T-helper 2 cell treated with Interferon-gamma antibody and Interleukin-4, amounts not matched to agents 5 μg/mL and 100 μg/mL, for 36 hours (primary cell): Measurements from ENCODE around the gene GUCY2D.
"Not testable (repeated sequence)": the region's sequence is repeated elsewhere in the genome, so short reads cannot be mapped to it uniquely, and the experiment has no call there.

Experiments used
- DNase-seq: peaks from one replicate; pipeline ENCODE4 v3.0.0; 2021; ENCODE audit warnings: low spot score
- H3K27ac Mint-ChIP-seq: one replicate; pipeline ENCODE4 v1.8.0; 2021; ENCODE audit warnings: mild to moderate bottlenecking, mixed read lengths
- H3K27me3 Mint-ChIP-seq: one replicate; pipeline ENCODE4 v1.8.0; 2021; ENCODE audit warnings: low read depth, mixed read lengths
- H3K36me3 Mint-ChIP-seq: one replicate; pipeline ENCODE4 v1.8.0; 2021; ENCODE audit warnings: low read depth, mixed read lengths
- H3K4me1 Mint-ChIP-seq: one replicate; pipeline ENCODE4 v1.8.0; 2021; ENCODE audit warnings: low read depth, mixed read lengths
- H3K4me3 Mint-ChIP-seq: one replicate; pipeline ENCODE4 v1.8.0; 2022; ENCODE audit warnings: mild to moderate bottlenecking, moderate library complexity, mixed read lengths
- H3K9me3 Mint-ChIP-seq: one replicate; pipeline ENCODE4 v1.8.0; 2021; ENCODE audit warnings: mixed read lengths

Gene GUCY2D

DNA sequence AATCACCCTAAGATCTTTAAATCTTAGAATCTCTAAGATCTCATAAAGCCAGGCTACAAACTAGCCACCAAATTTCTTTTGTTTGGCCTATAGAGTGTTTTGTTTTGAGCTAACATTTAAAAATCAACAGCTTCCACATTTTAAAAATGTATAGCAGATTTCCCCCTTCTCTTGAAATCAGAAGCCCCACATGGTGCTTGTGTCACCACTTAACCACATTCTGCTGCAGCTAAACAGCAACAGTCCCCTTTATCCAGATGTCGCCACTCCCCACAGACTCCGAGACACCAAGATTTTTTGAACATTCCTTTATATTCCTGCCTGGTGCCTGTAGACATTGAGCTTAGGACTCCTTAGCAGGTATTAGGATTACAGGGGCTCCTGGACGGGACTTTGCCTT is 16.0 kb downstream of the GUCY2D start:
- no peaks in the 10 kb centered on the region for H3K36me3 Mint-ChIP-seq
- H3K27ac Mint-ChIP-seq, result no peak overlapping the region
- H3K4me3 Mint-ChIP-seq, result no peak overlapping the region
- H3K9me3 Mint-ChIP-seq, result no peaks in the 10 kb centered on the region
- DNase-seq, result no peak
- peaks cover 8% of the 10 kb centered on the region for H3K4me1 Mint-ChIP-seq
- H3K27me3 Mint-ChIP-seq, result peaks cover 26% of the 10 kb centered on the region

DNA sequence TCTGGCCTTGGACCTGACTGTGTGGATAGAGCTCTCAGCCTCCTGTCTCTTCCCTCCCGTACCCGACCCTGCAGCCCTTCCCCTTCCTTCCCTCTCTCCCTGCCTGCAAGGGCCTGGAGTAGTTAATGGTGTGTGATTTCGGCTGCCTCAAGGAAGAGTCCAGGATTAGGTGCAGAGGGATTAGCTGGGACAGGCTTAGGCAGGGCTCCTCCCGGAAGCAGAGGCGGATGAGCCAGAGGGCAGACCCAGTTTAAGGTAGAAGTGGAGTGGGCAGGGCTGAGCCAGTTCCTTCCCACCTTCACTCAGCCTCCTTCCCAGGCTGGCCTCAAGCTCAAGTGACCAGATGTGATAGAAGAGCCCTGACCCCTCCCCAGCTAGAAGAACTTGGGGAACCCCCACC is 16.8 kb downstream of the GUCY2D start:
- Mint-ChIP-seq H3K9me3 (no peaks in the 10 kb centered on the region), H3K4me1 (peaks cover 8% of the 10 kb centered on the region), H3K27me3 (peaks cover 20% of the 10 kb centered on the region), H3K27ac (no peak overlapping the region), H3K36me3 (no peaks in the 10 kb centered on the region), H3K4me3 (no peak overlapping the region)
- no peak for DNase-seq

DNA sequence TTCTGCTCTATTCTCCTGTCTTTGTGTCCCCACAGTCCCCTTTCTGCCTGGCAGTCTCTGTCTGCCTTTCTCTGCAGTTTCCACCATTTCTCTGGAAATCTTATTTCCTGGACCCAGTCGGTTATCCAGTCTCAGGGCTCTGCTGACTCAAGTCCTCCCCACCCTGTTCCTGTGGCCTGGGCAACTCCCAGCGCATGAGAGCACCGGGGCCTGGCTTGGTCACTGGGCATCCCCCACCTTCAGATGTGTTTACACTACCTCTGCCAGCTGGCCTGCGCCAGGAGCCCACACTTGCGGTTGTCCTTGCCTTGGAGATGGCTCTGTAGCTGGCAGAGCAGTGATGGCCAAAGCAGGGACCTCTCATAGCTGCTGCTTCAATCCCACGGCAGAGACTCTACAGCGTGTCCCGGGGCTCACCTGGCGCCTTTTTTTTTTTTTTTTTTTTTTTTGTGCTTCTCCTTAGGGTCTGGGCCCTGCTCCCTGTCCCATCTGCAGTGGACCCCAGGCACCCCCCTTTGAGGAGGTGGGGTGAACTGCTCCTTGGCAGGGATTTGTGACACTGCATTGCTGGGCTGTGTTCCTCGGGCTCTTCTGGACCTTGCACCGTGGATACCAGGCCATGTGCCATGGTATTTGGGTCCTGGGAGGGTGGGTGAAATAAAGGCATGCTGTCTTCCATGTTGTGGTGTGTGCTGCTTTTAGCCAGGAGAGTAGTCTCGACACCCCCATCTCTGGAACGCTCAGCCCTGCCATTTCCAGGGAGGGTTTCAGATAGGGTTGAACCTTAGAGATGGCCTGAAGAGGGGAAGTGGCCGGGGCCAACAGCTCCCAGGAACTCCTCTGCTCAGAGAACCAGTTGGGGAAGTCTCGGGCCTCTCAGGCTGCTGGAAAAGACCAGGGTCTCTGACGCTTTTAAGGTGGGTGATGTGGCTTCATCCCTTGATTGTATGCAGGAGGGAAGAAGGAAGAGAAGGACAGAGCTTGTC is 17.5 kb downstream of the GUCY2D start:
- Mint-ChIP-seq H3K4me3 (no peak overlapping the region), H3K9me3 (no peaks in the 10 kb centered on the region), H3K4me1 (peaks cover 8% of the 10 kb centered on the region), H3K27ac (no peak overlapping the region), H3K27me3 (peaks cover 21% of the 10 kb centered on the region), H3K36me3 (no peaks in the 10 kb centered on the region)
- peak; percentile 23 for DNase-seq

DNA sequence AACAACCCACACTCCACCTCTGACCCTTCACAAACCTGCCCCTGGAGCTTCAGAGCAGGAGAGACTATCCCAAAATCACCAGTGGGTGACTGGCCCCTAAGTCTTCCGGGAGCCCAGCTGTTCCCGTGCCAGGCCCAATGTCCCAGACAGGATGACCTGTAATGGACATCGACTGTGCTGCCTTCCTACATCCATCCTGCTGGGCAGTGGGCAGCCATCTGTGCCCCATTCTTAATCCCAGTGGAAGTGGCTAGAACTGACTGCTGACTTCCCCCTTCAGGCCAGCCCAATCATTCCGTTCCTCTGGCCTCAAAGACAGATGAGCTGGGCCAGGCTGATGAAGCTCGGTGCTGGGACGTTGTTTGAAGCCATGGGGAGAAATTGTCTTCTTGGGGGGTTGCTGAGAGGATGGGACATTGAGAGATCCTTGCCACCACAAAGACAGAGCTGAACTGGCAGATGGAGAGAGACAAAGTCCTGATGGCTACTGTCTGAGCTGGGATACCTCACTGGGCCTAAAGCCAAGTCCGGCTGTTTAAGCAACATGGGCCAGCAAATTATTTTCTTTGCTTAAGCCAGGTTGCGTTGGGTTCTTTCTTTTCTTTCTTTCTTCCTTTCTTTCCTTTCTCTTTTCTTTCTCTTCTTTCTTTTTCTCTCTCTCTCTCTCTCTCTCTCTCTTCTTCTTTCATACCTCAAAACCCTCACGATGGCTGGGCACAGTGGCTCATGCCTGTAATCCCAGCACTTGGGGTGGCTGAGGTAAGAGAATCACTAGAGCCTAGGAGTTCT is 18.6 kb downstream of the GUCY2D start:
- Mint-ChIP-seq H3K27ac (no peak overlapping the region), H3K36me3 (no peaks in the 10 kb centered on the region), H3K27me3 (peaks cover 23% of the 10 kb centered on the region), H3K4me3 (no peak overlapping the region), H3K4me1 (peaks cover 8% of the 10 kb centered on the region), H3K9me3 (no peaks in the 10 kb centered on the region)
- DNase-seq, result no peak

DNA sequence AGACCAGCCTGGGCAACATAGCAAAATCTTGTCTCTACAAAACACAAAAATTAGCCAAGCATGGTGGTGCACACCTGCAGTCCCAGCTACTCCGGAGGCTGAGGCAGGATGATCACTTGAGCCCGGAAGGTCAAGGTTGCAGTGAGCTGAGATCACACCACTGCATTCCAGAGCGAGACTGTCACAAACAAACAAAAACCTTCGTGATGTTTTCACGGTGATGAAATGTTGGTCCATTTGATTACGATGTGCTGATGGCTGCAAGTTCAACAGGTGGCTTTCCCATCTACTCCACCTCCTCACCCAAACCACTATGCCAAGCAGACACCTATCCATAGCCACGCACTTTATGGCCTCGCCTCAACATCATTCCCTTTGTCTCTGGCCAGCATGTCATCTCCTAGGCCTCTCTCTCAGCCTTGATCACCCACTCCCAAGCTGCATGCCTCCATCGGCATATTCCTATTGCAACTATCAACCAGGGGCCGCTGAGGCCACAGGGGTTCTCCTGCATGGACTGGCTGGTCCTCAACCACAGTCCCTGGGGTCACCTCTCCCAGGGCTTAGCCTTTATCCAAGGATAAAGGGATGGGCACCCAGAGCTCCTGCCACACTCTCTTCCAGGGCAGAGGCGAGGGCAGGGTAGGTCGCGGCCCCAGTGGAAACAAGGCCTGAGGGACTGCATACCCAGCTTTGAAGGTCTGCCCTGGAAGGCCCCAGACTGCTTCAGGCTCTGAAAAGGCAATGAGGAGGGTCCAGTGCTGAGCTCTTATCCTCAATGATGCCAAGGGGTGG is 19.3 kb downstream of the GUCY2D start:
- peaks cover 4% of the 10 kb centered on the region for H3K4me1 Mint-ChIP-seq

DNA sequence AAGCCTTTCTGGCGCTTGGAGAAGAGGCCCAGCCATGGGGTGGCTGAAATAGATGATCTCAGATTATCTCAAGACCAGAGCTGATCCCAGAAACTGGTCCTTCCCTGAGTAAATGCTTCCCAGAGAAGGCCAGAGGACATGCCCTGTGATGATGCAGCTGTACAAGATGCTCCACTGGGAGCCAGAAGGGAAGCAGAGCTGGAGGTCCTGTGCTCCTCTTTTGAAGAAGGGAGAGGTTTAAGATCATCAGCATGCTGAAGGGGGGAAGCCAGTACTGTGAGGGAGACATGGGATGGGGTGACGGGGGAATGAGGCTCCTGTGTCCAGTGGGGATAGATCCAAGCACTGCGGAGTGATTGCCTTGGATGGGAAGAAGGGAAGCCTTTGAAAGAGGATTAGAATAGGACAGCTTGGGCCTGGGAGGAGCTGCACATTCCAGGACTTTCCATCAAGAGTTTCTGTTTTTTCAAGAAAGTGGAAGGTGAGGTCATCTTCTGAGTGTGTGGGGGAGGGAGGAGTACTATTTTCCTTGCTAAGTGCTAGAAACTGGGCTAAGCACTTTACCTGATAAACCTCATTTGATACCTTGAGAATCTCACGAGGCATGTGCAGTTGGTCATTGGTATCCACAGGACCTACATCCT is 20.1 kb downstream of the GUCY2D start:
- no peak overlapping the region for H3K27ac Mint-ChIP-seq
- peaks cover 26% of the 10 kb centered on the region for H3K27me3 Mint-ChIP-seq

More for the DNA sequence above, 19.3 kb downstream of the GUCY2D start:
- Mint-ChIP-seq H3K27me3 (peaks cover 23% of the 10 kb centered on the region), H3K9me3 (no peaks in the 10 kb centered on the region), H3K27ac (no peak overlapping the region), H3K4me3 (no peak overlapping the region), H3K36me3 (no peaks in the 10 kb centered on the region)
- DNase-seq, result no peak

DNA sequence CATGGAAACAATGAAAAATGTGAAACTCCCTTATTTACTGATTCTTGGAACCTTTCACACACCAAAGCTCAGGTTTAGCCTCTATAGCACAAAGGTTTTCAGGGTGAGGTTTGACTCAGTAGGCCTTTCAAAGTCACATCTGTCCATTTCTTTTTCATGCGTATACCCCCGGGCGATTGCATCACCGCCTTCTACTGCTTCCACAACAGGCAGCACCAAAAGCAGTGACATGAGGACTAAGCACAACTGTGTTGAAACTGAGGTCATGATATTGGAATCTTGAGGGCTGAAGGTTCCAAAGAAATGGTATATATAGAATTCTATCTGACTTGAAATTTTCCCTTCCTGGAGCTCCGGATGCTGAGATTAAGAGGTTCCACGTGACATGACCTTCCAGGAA is 21.7 kb downstream of the GUCY2D start:
- not testable (repeated sequence) for H3K36me3 Mint-ChIP-seq, H3K4me1 Mint-ChIP-seq, H3K27ac Mint-ChIP-seq, H3K9me3 Mint-ChIP-seq, DNase-seq, H3K4me3 Mint-ChIP-seq
- H3K27me3 Mint-ChIP-seq, result peaks cover 31% of the 10 kb centered on the region

More for the DNA sequence above, 20.1 kb downstream of the GUCY2D start:
- Mint-ChIP-seq H3K4me1 (peaks cover 2% of the 10 kb centered on the region), H3K36me3 (no peaks in the 10 kb centered on the region), H3K9me3 (no peaks in the 10 kb centered on the region), H3K4me3 (no peak overlapping the region)
- DNase-seq, result no peak

DNA sequence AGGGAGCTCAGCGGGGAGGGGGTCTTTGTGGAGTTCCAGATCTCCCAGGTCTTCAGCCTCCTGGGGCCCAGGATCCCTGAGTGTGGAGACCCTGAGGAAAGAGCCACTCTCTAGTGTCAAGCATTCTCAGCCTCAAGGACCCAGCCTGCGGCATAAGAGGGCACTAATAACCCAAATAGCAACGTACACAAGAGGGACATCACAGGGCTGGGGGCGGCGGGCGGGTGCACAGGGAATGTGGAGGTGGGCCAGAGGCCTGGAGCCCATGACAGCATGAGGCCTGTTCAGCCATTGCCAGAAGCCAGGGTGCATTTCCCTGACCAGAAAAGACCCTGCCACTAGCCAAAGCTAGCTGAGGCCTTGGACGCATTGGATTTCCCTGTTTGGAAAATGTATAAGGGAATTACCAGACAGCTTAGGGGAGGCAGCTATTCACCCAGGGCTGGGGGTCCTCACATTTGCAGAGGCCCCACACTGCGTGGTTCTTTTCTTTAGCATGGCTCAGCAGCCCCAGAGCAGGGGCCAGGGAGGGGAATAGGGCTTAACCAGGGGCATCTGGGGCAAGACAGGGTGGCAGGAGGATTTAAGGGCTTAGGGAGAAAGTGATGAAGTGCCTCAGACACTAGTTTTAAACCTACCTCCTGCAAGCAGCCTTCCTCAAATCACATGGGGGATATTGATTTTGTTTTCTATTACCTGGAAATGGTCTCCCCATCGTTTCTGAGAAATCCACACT is 22.9 kb downstream of the GUCY2D start:
- no peaks in the 10 kb centered on the region for H3K4me1 Mint-ChIP-seq

DNA sequence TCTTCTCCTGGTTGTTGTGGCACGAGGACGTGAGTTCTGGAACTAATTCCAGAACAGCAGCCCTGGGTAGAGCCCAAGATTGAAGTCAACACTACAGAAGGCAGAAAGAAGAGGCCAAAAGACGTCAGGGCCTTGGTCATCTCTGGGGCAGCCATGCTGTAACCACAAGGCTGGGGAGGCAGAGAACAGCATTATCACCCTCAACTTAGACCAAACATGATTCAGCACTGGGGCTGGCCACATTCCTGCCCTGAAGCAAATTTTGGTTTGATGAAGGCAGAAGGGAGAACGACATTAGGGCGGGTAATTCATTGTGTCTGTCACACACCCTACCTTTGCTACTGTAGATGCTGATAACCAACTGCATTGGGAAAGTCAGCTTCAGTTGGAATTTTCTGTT is 26.7 kb downstream of the GUCY2D start:
- no peak for DNase-seq
- no peaks in the 10 kb centered on the region for H3K36me3 Mint-ChIP-seq
- H3K9me3 Mint-ChIP-seq, result no peaks in the 10 kb centered on the region
- H3K27ac Mint-ChIP-seq, result no peak overlapping the region
- H3K27me3 Mint-ChIP-seq, result peaks cover 36% of the 10 kb centered on the region
- no peaks in the 10 kb centered on the region for H3K4me1 Mint-ChIP-seq
- H3K4me3 Mint-ChIP-seq, result no peak overlapping the region

More for the DNA sequence above, 22.9 kb downstream of the GUCY2D start:
- Mint-ChIP-seq H3K36me3 (no peaks in the 10 kb centered on the region), H3K27me3 (peaks cover 27% of the 10 kb centered on the region), H3K9me3 (no peaks in the 10 kb centered on the region), H3K4me3 (no peak overlapping the region), H3K27ac (no peak overlapping the region)
- DNase-seq, result no peak

DNA sequence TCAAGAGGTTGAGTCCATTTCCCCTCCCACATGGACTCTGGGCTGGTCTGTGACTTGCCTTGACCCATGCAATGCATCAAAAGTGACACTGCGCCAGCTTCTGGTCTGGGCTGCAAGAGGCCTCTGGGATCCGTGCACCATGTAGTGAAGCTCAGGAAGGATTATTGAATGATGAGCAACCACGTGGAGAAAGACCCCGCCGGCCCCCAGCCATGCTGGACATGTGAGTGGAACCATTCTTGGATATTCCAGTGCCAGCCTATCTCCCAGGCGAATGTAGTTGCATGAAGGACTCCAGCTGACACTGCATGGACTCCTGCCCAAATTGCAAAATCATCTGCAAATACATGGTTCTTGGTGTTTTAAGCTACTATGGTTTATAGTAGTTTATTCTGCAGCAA is 28.8 kb downstream of the GUCY2D start:
- no peaks in the 10 kb centered on the region for H3K36me3 Mint-ChIP-seq
- no peaks in the 10 kb centered on the region for H3K9me3 Mint-ChIP-seq
- no peak for DNase-seq
- H3K4me3 Mint-ChIP-seq, result no peak overlapping the region
- H3K4me1 Mint-ChIP-seq, result no peaks in the 10 kb centered on the region
- peaks cover 29% of the 10 kb centered on the region for H3K27me3 Mint-ChIP-seq
- H3K27ac Mint-ChIP-seq, result no peak overlapping the region

DNA sequence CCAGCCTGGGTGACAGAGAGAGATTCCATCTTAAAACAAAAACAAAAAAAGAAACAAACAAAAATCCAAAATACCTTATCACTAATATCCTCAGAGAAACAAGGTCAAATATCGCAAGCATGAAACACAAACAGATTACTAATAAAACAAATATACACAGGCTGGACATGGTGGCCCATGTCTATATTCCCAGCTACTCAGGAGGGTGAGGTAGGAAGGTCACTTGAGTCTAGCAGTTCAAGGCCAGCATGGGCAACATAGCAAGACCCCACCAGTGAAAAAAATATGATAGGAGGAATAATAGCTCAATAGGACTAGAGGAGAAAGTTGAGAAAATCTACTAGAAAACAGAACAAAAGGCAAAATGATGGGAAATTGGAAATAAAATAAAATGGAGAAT is 29.5 kb downstream of the GUCY2D start:
- Mint-ChIP-seq H3K36me3 (no peaks in the 10 kb centered on the region), H3K9me3 (no peaks in the 10 kb centered on the region), H3K4me1 (no peaks in the 10 kb centered on the region), H3K27ac (no peak overlapping the region), H3K27me3 (peaks cover 27% of the 10 kb centered on the region), H3K4me3 (no peak overlapping the region)
- DNase-seq, result no peak

DNA sequence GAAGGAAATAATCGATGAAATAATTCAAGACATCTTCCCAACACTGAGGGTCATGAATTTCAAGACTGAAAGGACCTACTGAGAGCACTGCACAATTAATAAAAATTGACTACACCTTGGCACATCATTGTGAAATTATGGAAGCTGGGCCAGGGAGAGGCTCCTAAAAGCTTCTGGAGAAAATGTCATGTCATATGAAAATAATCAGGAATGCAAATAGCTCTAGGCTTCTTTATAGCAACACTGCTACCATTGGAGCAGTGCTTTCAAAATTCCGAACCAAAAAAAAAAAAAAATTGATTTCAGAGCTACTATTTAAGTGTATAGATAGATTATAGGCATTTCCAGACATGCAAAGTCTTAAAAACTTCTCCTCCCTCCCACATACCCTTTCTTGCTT is 30.0 kb downstream of the GUCY2D start:
- H3K4me1 Mint-ChIP-seq, result no peaks in the 10 kb centered on the region
- H3K27me3 Mint-ChIP-seq, result peaks cover 24% of the 10 kb centered on the region
- H3K4me3 Mint-ChIP-seq, result no peak overlapping the region
- H3K9me3 Mint-ChIP-seq, result no peaks in the 10 kb centered on the region
- no peak overlapping the region for H3K27ac Mint-ChIP-seq
- H3K36me3 Mint-ChIP-seq, result no peaks in the 10 kb centered on the region
- DNase-seq, result no peak
